Left renal pelvis (tissue), 4 donors: ENCODE measurements around the gene POLR1H. TPM values are rescaled to one million over a fixed set of nuclear protein-coding genes. Genes with fewer than 3 reads are reported as not detected.
"Not testable (repeated sequence)": the region's sequence is repeated elsewhere in the genome, so short reads cannot be mapped to it uniquely, and the experiment has no call there.

Source experiments
- DNase-seq, 4 donors: peaks; one replicate each; pipeline ENCODE4 v3.0.0-alpha.2; 2013; ENCODE audit warnings: low read depth in 4 of 4, low spot score in 3 of 4
- polyA plus RNA-seq, 4 donors: library from polyadenylated mRNA; unstranded; fragments of 120-200 nt; gene quantifications; one replicate each; pipeline ENCODE4 v1.2.1, GENCODE V29; 2013; ENCODE audit not compliant: insufficient read length in 4 of 4

Gene POLR1H
- 10 to 100 TPM; 36.7 to 41.9 (median 37.7) TPM for polyA plus RNA-seq

GRCh38 chr6:30061092-30061857 is at the start of gene POLR1H:
Gene POLR1H, plus strand, starts transcription at chr6:30061265. Its CDS starts 260 bp downstream, at chr6:30061525.
- peak; percentile 89 to 96 (median 94) for DNase-seq

- no peak for DNase-seq
Measured at GRCh38 chr6:30013291-30013922, 47.7 kb upstream of the POLR1H start.

GRCh38 chr6:30019819-30020218 is 41.2 kb upstream of the POLR1H start:
- DNase-seq, result no peak

- DNase-seq, result no peak
Measured at GRCh38 chr6:30020626-30021025, 40.4 kb upstream of the POLR1H start.

- no peak for DNase-seq
Measured at GRCh38 chr6:30022189-30022588, 38.9 kb upstream of the POLR1H start.

- not testable (repeated sequence) for DNase-seq
Measured at GRCh38 chr6:30022712-30023111, 38.4 kb upstream of the POLR1H start.

- DNase-seq, result no peak
Measured at GRCh38 chr6:30025186-30025585, 35.9 kb upstream of the POLR1H start.

GRCh38 chr6:30029588-30029987 is 31.5 kb upstream of the POLR1H start:
- no peak for DNase-seq

GRCh38 chr6:30031381-30031780 is 29.7 kb upstream of the POLR1H start:
- DNase-seq, result no peak

GRCh38 chr6:30033440-30033839 is 27.6 kb upstream of the POLR1H start:
- not testable (repeated sequence) for DNase-seq

- DNase-seq, result no peak
Measured at GRCh38 chr6:30035784-30036183, 25.3 kb upstream of the POLR1H start.

GRCh38 chr6:30037182-30037788 is 23.8 kb upstream of the POLR1H start:
- no peak for DNase-seq

- no peak for DNase-seq
Measured at GRCh38 chr6:30041221-30041620, 19.8 kb upstream of the POLR1H start.

GRCh38 chr6:30041821-30042220 is 19.2 kb upstream of the POLR1H start:
- no peak for DNase-seq

- no peak for DNase-seq
Measured at GRCh38 chr6:30042476-30042875, 18.6 kb upstream of the POLR1H start.

GRCh38 chr6:30042914-30043313 is 18.2 kb upstream of the POLR1H start:
- DNase-seq, result no peak

GRCh38 chr6:30043744-30044143 is 17.3 kb upstream of the POLR1H start:
- DNase-seq, result no peak

GRCh38 chr6:30044630-30045029 is 16.4 kb upstream of the POLR1H start:
- no peak for DNase-seq

- no peak for DNase-seq
Measured at GRCh38 chr6:30047220-30047619, 13.8 kb upstream of the POLR1H start.

GRCh38 chr6:30053682-30054081 is 7.4 kb upstream of the POLR1H start:
- no peak for DNase-seq

- no peak for DNase-seq
Measured at GRCh38 chr6:30055513-30055912, 5.6 kb upstream of the POLR1H start.

GRCh38 chr6:30060606-30061091 is 416 bp upstream of the POLR1H start:
- no peak for DNase-seq
